ENCODE measurements around the gene TNFRSF14.

- TF ChIP-seq POLR2A (IDR thresholded peaks at IDR 0.05) = no peak
- TF ChIP-seq, protein P1, sequence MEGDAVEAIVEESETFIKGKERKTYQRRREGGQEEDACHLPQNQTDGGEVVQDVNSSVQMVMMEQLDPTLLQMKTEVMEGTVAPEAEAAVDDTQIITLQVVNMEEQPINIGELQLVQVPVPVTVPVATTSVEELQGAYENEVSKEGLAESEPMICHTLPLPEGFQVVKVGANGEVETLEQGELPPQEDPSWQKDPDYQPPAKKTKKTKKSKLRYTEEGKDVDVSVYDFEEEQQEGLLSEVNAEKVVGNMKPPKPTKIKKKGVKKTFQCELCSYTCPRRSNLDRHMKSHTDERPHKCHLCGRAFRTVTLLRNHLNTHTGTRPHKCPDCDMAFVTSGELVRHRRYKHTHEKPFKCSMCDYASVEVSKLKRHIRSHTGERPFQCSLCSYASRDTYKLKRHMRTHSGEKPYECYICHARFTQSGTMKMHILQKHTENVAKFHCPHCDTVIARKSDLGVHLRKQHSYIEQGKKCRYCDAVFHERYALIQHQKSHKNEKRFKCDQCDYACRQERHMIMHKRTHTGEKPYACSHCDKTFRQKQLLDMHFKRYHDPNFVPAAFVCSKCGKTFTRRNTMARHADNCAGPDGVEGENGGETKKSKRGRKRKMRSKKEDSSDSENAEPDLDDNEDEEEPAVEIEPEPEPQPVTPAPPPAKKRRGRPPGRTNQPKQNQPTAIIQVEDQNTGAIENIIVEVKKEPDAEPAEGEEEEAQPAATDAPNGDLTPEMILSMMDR (IDR thresholded peaks at IDR 0.05) = peak in 1 of 3 donors; percentile 4
- TF ChIP-seq POLR2AphosphoS5 (IDR thresholded peaks at IDR 0.05) = no peak
Measured at GRCh38 chr1:2556678-2557481, 709 bp downstream of the TNFRSF14 start.

Measured in breast epithelium (tissue), 3 donors.